ENCODE data around the gene RPL14. TPM values are rescaled to one million over a fixed set of nuclear protein-coding genes. Genes with fewer than 3 reads are reported as not detected.

RPL14 gene
- total and polyA plus RNA-seq, 2 of the 13 experiments (the other 11 are each of a cell fraction or from before 2014, with no cell fraction given): 502 to 1,291 TPM

DNA sequence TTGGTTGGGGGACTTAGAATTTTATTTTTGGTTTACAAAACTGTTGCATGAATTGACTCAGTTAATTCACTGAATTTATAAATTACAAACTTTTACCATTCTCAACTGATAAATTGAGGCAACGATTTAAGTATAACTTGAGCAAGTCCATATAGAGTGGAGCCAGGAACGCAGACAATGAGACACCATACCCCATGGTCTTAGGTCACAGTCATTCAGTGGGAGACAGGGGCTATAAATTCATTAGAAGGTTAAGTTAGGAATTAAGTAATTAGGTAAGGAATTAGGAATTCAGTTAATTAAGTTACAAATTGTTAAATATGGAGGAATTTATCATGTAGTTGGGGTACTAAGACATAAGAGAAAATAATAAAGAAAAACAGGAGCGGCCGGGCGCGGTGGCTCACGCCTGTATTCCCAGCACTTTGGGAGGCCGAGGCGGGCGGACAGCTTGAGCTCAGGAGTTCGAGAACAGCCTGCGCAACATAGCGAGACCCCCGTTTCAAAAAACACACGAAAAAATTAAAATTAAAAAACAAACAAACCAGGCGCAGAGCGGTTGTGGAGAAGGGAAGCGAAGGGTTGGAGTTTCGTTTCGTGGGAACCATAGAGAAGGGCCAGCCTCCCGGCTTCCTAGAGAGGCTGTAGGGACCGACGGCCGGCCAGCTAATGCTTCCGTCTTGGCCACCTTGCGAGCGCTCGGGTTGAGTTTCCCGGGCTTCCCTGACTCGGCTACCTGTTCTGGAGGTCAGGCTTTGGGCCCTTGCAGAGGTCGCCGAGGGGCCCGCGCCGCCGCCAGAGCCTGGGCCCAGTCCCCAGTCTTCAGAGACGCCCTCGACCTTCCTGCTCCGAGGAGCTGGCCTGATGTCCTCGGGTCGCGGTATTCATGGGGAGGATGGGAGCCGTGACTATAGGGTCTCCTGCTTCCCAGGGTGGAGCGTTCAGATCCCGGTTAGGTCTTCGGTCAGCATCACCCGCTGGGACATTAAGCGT lies 19.6 kb downstream of the RPL14 start, which contains the start of gene ZNF619 (continued):
- no peak for TF ChIP-seq MZF1 (CRISPR knock-in tag; IDR thresholded peaks at IDR 0.05; ENCODE audit: borderline replicate concordance)
- no peak for TF ChIP-seq NR3C1 (CRISPR knock-in tag; IDR thresholded peaks at IDR 0.05)
- no peak for TF ChIP-seq NONO (IDR thresholded peaks at IDR 0.05)
- TF ChIP-seq NONO (CRISPR knock-in tag; conservative IDR thresholded peaks at IDR 0.05): no peak
- TF ChIP-seq ZNF367 (CRISPR knock-in tag; IDR thresholded peaks at IDR 0.05; ENCODE audit: borderline replicate concordance): no peak
- no peak; the same call in 1 of the 2 replicates for TF ChIP-seq ZNF431 (CRISPR knock-in tag; IDR thresholded peaks at IDR 0.05; ENCODE audit: borderline replicate concordance, low read depth)
- 0 out of 2 replicates have a peak, but pooled peaks have one; percentile 29 for TF ChIP-seq RFXAP (CRISPR knock-in tag; IDR thresholded peaks at IDR 0.05; ENCODE audit: borderline replicate concordance)
- peak; percentile 89 for TF ChIP-seq ZFY (CRISPR knock-in tag; IDR thresholded peaks at IDR 0.05)
- peak; percentile 43 to 51; a peak in 2 of 4 replicates for TF ChIP-seq POLR2A (IDR thresholded peaks at IDR 0.05; ENCODE audit: insufficient read depth in 1 of 2, low read depth in 2 of 2, low read length in 2 of 2)
- peak; percentile 38; the same call in 1 of the 2 replicates for TF ChIP-seq ARID4A (CRISPR knock-in tag; IDR thresholded peaks at IDR 0.05; ENCODE audit: borderline replicate concordance)
- TF ChIP-seq, protein P1, sequence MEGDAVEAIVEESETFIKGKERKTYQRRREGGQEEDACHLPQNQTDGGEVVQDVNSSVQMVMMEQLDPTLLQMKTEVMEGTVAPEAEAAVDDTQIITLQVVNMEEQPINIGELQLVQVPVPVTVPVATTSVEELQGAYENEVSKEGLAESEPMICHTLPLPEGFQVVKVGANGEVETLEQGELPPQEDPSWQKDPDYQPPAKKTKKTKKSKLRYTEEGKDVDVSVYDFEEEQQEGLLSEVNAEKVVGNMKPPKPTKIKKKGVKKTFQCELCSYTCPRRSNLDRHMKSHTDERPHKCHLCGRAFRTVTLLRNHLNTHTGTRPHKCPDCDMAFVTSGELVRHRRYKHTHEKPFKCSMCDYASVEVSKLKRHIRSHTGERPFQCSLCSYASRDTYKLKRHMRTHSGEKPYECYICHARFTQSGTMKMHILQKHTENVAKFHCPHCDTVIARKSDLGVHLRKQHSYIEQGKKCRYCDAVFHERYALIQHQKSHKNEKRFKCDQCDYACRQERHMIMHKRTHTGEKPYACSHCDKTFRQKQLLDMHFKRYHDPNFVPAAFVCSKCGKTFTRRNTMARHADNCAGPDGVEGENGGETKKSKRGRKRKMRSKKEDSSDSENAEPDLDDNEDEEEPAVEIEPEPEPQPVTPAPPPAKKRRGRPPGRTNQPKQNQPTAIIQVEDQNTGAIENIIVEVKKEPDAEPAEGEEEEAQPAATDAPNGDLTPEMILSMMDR (CRISPR knock-in tag; IDR thresholded peaks at IDR 0.05): peak; percentile 8; the same call in 1 of the 2 replicates
- TF ChIP-seq ZBTB42 (CRISPR knock-in tag; IDR thresholded peaks at IDR 0.05): 0 out of 2 replicates have a peak, but pooled peaks have one; percentile 31
- TF ChIP-seq ZNF839 (CRISPR knock-in tag; IDR thresholded peaks at IDR 0.05; ENCODE audit: borderline replicate concordance): 0 out of 2 replicates have a peak, but pooled peaks have one; percentile 32
- no peak for TF ChIP-seq SOX13 (IDR thresholded peaks at IDR 0.05)
- no peak for TF ChIP-seq SOX13 (CRISPR knock-in tag; conservative IDR thresholded peaks at IDR 0.05 in 1 of 2, IDR thresholded peaks at IDR 0.05 in 1 of 2)
- no peak for TF ChIP-seq IRX3 (CRISPR knock-in tag; IDR thresholded peaks at IDR 0.05; ENCODE audit: borderline replicate concordance, low read depth)
- TF ChIP-seq HDAC1 (CRISPR knock-in tag; IDR thresholded peaks at IDR 0.05): peak; percentile 71
- TF ChIP-seq XBP1 (CRISPR knock-in tag; IDR thresholded peaks at IDR 0.05): no peak
- TF ChIP-seq GATAD1 (CRISPR knock-in tag; IDR thresholded peaks at IDR 0.05): peak; percentile 69; the same call in 1 of the 2 replicates
- 0 out of 2 replicates have a peak, but pooled peaks have one; percentile 35 for TF ChIP-seq ZNF205 (CRISPR knock-in tag; IDR thresholded peaks at IDR 0.05)
- no peak for TF ChIP-seq RARG (CRISPR knock-in tag; IDR thresholded peaks at IDR 0.05; ENCODE audit: low read depth)
- TF ChIP-seq ZNF33B (CRISPR knock-in tag; IDR thresholded peaks at IDR 0.05): no peak
- no peak for TF ChIP-seq GTF3A (CRISPR knock-in tag; conservative IDR thresholded peaks at IDR 0.05)
- TF ChIP-seq NFE2 (CRISPR knock-in tag; IDR thresholded peaks at IDR 0.05): no peak
- no peak for TF ChIP-seq NCOA5 (CRISPR knock-in tag; IDR thresholded peaks at IDR 0.05)
